A549 (cell line): ENCODE results near the gene ABHD3. TPM values are rescaled to one million over a fixed set of nuclear protein-coding genes. Genes with fewer than 3 reads are reported as not detected.
"Not testable (repeated sequence)": the region's sequence is repeated elsewhere in the genome, so short reads cannot be mapped to it uniquely, and the experiment has no call there.

Source experiments
- ATAC-seq, 2 experiments: fragments of 200-7000 bp in 1 of 2; fragments of >200 bp in 1 of 2; cut with Nextera tagmentation in 1 of 2; cut with Tn5 transposase in 1 of 2; 3 replicates each; pipeline versions ENCODE4 v1.8.0 to v1.9.1; 2018 to 2020; ENCODE audit warnings: mild to moderate bottlenecking in 1 of 2, moderate library complexity in 1 of 2
- CTCF ChIA-PET: fragments of 300-600 bp; sonication (Branson Sonifier 250); formaldehyde crosslinking; extraction: SDS; loops from one replicate; lab custom pipeline; 2021; ENCODE audit warnings: antibody characterized with exemption, inconsistent platforms; lab: Yijun Ruan, JAX
- POLR2A ChIA-PET: fragments of 350-600 bp; formaldehyde crosslinking; extraction: SDS; loops from one replicate; lab custom pipeline; 2021; ENCODE audit warnings: antibody characterized with exemption, inconsistent platforms; lab: Yijun Ruan, JAX
- DNase-seq, 2 experiments: peaks; one replicate each; pipeline versions ENCODE4 v3.0.0 to v3.0.0-alpha.2; 2011 to 2016; ENCODE audit warnings: low read depth in 1 of 2, low spot score in 1 of 2
- FAIRE-seq: peaks from 2 replicates; lab custom pipeline; 2011; peaks lifted over from hg19 to GRCh38; lab: Jason Lieb, UNC
- H3K27ac ChIP-seq, 2 experiments: fragments of >200 bp; sonication (Bioruptor Twin); formaldehyde crosslinking; 3 replicates each; pipeline ENCODE4 v1.5.1; 2016 to 2017
- H3K4me1 ChIP-seq: fragments of >200 bp; sonication (Bioruptor Twin); formaldehyde crosslinking; 3 replicates; pipeline ENCODE4 v1.6.1; 2016
- H3K4me2 ChIP-seq: fragments of >200 bp; sonication (Bioruptor Twin); formaldehyde crosslinking; 3 replicates; pipeline ENCODE4 v1.6.1; 2016
- H3K4me3 ChIP-seq: fragments of >200 bp; sonication (Bioruptor Twin); formaldehyde crosslinking; 3 replicates; pipeline ENCODE4 v1.5.1; 2016
- H3K9me3 ChIP-seq: fragments of >200 bp; sonication (Bioruptor Twin); formaldehyde crosslinking; 3 replicates; pipeline ENCODE4 v1.6.1; 2016
- CBX8 ChIP-seq: fragments of 200-600 bp; sonication (generic); IDR thresholded peaks from 2 replicates; pipeline ENCODE4 v1.6.1; 2016
- CEBPB ChIP-seq, 2 experiments: fragments of >200 bp in 1 of 2; sonication (Bioruptor Twin) in 1 of 2; formaldehyde crosslinking in 1 of 2; IDR thresholded peaks; 2 replicates each; pipeline ENCODE4 v1.6.1; 2012 to 2016
- CHD4 ChIP-seq: fragments of 200-600 bp; sonication (generic); IDR thresholded peaks from 2 replicates; pipeline ENCODE4 v1.6.1; 2016; ENCODE audit warnings: antibody characterized with exemption, mild to moderate bottlenecking, borderline replicate concordance
- EP300 ChIP-seq, 2 experiments: fragments of >200 bp; sonication (Bioruptor Twin); formaldehyde crosslinking; IDR thresholded peaks; 2 replicates in 1 of 2; 3 replicates in 1 of 2; pipeline ENCODE4 v1.6.1; 2016 to 2017
- ESRRA ChIP-seq: fragments of 150-350 bp; IDR thresholded peaks from 2 replicates; pipeline ENCODE4 v1.6.1; 2014; ENCODE audit warnings: mild to moderate bottlenecking, low read length, borderline replicate concordance
- FOSL2 ChIP-seq, 2 experiments: fragments of 450-650 bp in 1 of 2; fragments of >200 bp in 1 of 2; sonication (Bioruptor Twin) in 1 of 2; formaldehyde crosslinking; IDR thresholded peaks; 2 replicates each; pipeline versions ENCODE4 v1.5.0 to v1.6.1; 2016 to 2020; ENCODE audit warnings: mild to moderate bottlenecking in 1 of 2, moderate library complexity in 1 of 2
- FOXS1 ChIP-seq: fragments of 250-450 bp; sonication (Bioruptor Pico); IDR thresholded peaks from 2 replicates; pipeline ENCODE4 v1.5.0; 2020; ENCODE audit warnings: mild to moderate bottlenecking, moderate library complexity
- GATA3 ChIP-seq: IDR thresholded peaks from 2 replicates; pipeline ENCODE4 v1.6.1; 2012; ENCODE audit warnings: borderline replicate concordance
- HDAC2 ChIP-seq: fragments of 200-600 bp; sonication (generic); IDR thresholded peaks from 2 replicates; pipeline ENCODE4 v1.6.1; 2016
- HMGXB4 ChIP-seq: fragments of 250-450 bp; sonication (Bioruptor Pico); IDR thresholded peaks from 2 replicates; pipeline ENCODE4 v1.5.0; 2021; ENCODE audit warnings: mild to moderate bottlenecking, moderate library complexity, borderline replicate concordance
- HOXA7 ChIP-seq: fragments of 250-450 bp; sonication (Bioruptor Pico); IDR thresholded peaks from 2 replicates; pipeline ENCODE4 v1.5.0; 2020; ENCODE audit warnings: mild to moderate bottlenecking, moderate library complexity
- HOXB5 ChIP-seq: fragments of 250-450 bp; sonication (Bioruptor Pico); IDR thresholded peaks from 2 replicates; pipeline ENCODE4 v1.5.0; 2020; ENCODE audit warnings: mild to moderate bottlenecking, moderate library complexity
- JUN ChIP-seq, 2 experiments: fragments of >200 bp; sonication (Bioruptor Twin); formaldehyde crosslinking; IDR thresholded peaks; 2 replicates in 1 of 2; 3 replicates in 1 of 2; pipeline ENCODE4 v1.6.1; 2016 to 2017
- KDM5A ChIP-seq: fragments of 200-600 bp; sonication (generic); IDR thresholded peaks from 2 replicates; pipeline ENCODE4 v1.6.1; 2016; ENCODE audit warnings: antibody characterized with exemption, mild to moderate bottlenecking
- MAZ ChIP-seq: fragments of 150-350 bp; IDR thresholded peaks from 2 replicates; pipeline ENCODE4 v1.6.1; 2014; ENCODE audit warnings: antibody characterized with exemption, low read depth, low read length, borderline replicate concordance
- NR3C1 ChIP-seq: fragments of >200 bp; sonication (Bioruptor Twin); formaldehyde crosslinking; IDR thresholded peaks from 3 replicates; pipeline ENCODE4 v1.6.1; 2017
- PBX3 ChIP-seq: IDR thresholded peaks from 2 replicates; pipeline ENCODE4 v1.6.1; 2012
- PHF8 ChIP-seq: fragments of 200-600 bp; sonication (generic); IDR thresholded peaks from 2 replicates; pipeline ENCODE4 v1.6.1; 2016; ENCODE audit warnings: low read depth, mild to moderate bottlenecking, antibody characterized with exemption, moderate library complexity, borderline replicate concordance
- POLR2A ChIP-seq: IDR thresholded peaks from 2 replicates; pipeline ENCODE4 v1.6.1; 2012; ENCODE audit warnings: mild to moderate bottlenecking, low read length
- RARB ChIP-seq: fragments of 250-450 bp; sonication (Bioruptor Pico); IDR thresholded peaks from 2 replicates; pipeline ENCODE4 v1.8.0; 2021; ENCODE audit warnings: mild to moderate bottlenecking, moderate library complexity
- TFCP2L1 ChIP-seq: fragments of 250-450 bp; sonication (Bioruptor Pico); IDR thresholded peaks from 2 replicates; pipeline ENCODE4 v1.5.0; 2021; ENCODE audit warnings: mild to moderate bottlenecking
- TP53 ChIP-seq: fragments of 250-450 bp; sonication (Bioruptor Pico); IDR thresholded peaks from 2 replicates; pipeline ENCODE4 v1.5.0; 2021; ENCODE audit warnings: mild to moderate bottlenecking, moderate library complexity
- ZC3H11A ChIP-seq: fragments of 450-650 bp; IDR thresholded peaks from 2 replicates; pipeline ENCODE4 v1.6.1; 2014; ENCODE audit warnings: antibody characterized with exemption, mild to moderate bottlenecking
- ZFP36 ChIP-seq: fragments of 450-650 bp; IDR thresholded peaks from 2 replicates; pipeline ENCODE4 v1.6.1; 2014; ENCODE audit warnings: borderline replicate concordance; ENCODE audit not compliant: partially characterized antibody
- WGBS: methylation state at CpG from one replicate; pipeline ENCODE4 v1.1.6; 2017; ENCODE audit errors: missing lambda C conversion rate; 5-methylcytosine and 5-hydroxymethylcytosine counted together
- polyA plus RNA-seq, 4 experiments: library from polyadenylated mRNA; depleted of rRNA in 3 of 4; stranded (reverse); fragments of >200 nt; fragmentation: RNase III in 1 of 4; extraction: RNeasy Plus Mini Kit Qiagen cat#74134 plus additional on column Dnase treatment in 1 of 4; gene quantifications; 2 replicates in 3 of 4; 3 replicates in 1 of 4; pipeline ENCODE4 v1.2.3, GENCODE V29; 2011 to 2017

ABHD3 gene
- polyA plus RNA-seq, 2 of the 4 experiments (the other 2 are of a cell fraction): 24.4 to 28.0 TPM

GRCh38 chr18:21650311-21650710 is 54.3 kb downstream of the ABHD3 start:
- CTCF ChIA-PET: no interaction called here
- Histone ChIP-seq H3K4me1 (peaks cover 4% of the 10 kb centered on the region; the same call in 1 of the 3 replicates), H3K9me3 (no peaks in the 10 kb centered on the region)
- 58% methylated on average over 1 of the region's 1 CpG for WGBS
- TF ChIP-seq JUN (IDR thresholded peaks at IDR 0.05): no peak
- TF ChIP-seq ZFP36: no peak
- no peak for TF ChIP-seq ESRRA
- TF ChIP-seq HMGXB4: no peak
- TF ChIP-seq CHD4: no peak
- TF ChIP-seq POLR2A: no peak
- TF ChIP-seq HOXB5: no peak
- TF ChIP-seq, all 56 proteins: peak for 0
- ATAC-seq (no peak), DNase-seq (no peak), FAIRE-seq (no peak)
- H3K27ac ChIP-seq: no peak overlapping the region
- no peak overlapping the region for H3K4me3 ChIP-seq
- no peak overlapping the region for H3K4me2 ChIP-seq
- POLR2A ChIA-PET: no interaction called here

- H3K4me2 ChIP-seq, FAIRE-seq, ATAC-seq, H3K4me3 ChIP-seq, H3K9me3 ChIP-seq, DNase-seq, H3K27ac ChIP-seq, POLR2A ChIA-PET: not testable (repeated sequence)
- CTCF ChIA-PET: interaction anchor here (1.1 kb wide), 1 partner anchor 10 kb away, joined by 3 read pairs; no protein-coding TSS in a partner anchor
- peaks cover 28% of the 10 kb centered on the region for H3K4me1 ChIP-seq
- WGBS: 98% methylated on average over 5 of the region's 5 CpGs
Observed at GRCh38 chr18:21640375-21640774, 64.2 kb downstream of the ABHD3 start.

- 62% methylated on average over 3 of the region's 3 CpGs for WGBS
- TF ChIP-seq CHD4 (no peak), RARB (no peak), CEBPB (IDR thresholded peaks at IDR 0.05) (no peak)
- CTCF ChIA-PET: no interaction called here
- H3K4me3 ChIP-seq: no peak overlapping the region
- H3K4me2 ChIP-seq: peak overlapping the region; percentile 60
- ATAC-seq (no peak), DNase-seq (no peak), FAIRE-seq (no peak)
- peak overlapping the region; percentile 25 to 62; a peak in 3 of 6 replicates for H3K27ac ChIP-seq
- no peaks in the 10 kb centered on the region for H3K9me3 ChIP-seq
- peaks cover 20% of the 10 kb centered on the region for H3K4me1 ChIP-seq
- POLR2A ChIA-PET: interaction anchor here (0.7 kb wide), 1 partner anchor 193 kb away, joined by 5 read pairs; no protein-coding TSS in a partner anchor
Observed at GRCh38 chr18:21638822-21639221, 65.8 kb downstream of the ABHD3 start.

GRCh38 chr18:21636769-21637168 is 67.8 kb downstream of the ABHD3 start:
- DNase-seq (no peak), ATAC-seq (no peak), FAIRE-seq (no peak)
- Histone ChIP-seq H3K9me3 (no peaks in the 10 kb centered on the region), H3K4me3 (no peak overlapping the region), H3K4me2 (no peak overlapping the region), H3K4me1 (peaks cover 20% of the 10 kb centered on the region), H3K27ac (no peak overlapping the region)
- 88% methylated on average over 13 of the region's 13 CpGs for WGBS
- ChIA-PET POLR2A (no interaction called here), CTCF (interaction anchor here (0.7 to 1.3 kb wide), 2 partner anchors 17 to 84 kb away, joined by 3 to 5 read pairs; no protein-coding TSS in a partner anchor)
- TF ChIP-seq GATA3 (no peak), ZC3H11A (no peak), PBX3 (no peak), FOSL2 (IDR thresholded peaks at IDR 0.05) (no peak), FOSL2 (CRISPR knock-in tag; IDR thresholded peaks at IDR 0.05) (no peak), HMGXB4 (no peak), EP300 (IDR thresholded peaks at IDR 0.05) (no peak), NR3C1 (no peak), TP53 (no peak), HOXA7 (CRISPR knock-in tag) (no peak), HDAC2 (no peak), CBX8 (no peak), FOXS1 (CRISPR knock-in tag) (no peak), TFCP2L1 (CRISPR knock-in tag) (no peak), MAZ (no peak), KDM5A (no peak), PHF8 (no peak)
